ENCODE measurements around the gene ROR2. TPM values are rescaled to one million over a fixed set of nuclear protein-coding genes. Genes with fewer than 3 reads are reported as not detected.
"Not testable (repeated sequence)": the region's sequence is repeated elsewhere in the genome, so short reads cannot be mapped to it uniquely, and the experiment has no call there.

Gene ROR2
- total RNA-seq, 1 experiment from 2014 or later = 0.84 TPM

GRCh38 chr9:91517801-91518200 is 432.2 kb downstream of the ROR2 start:
- DNase-seq (ENCODE audit: unreplicated experiment) = no peak
- TF ChIP-seq CTCF (IDR thresholded peaks at IDR 0.05; ENCODE audit: unreplicated experiment) = no peak
- H3K27ac Mint-ChIP-seq (ENCODE audit: low read depth, unreplicated experiment) = no peak overlapping the region
- BruUV-seq (replicated peaks) = no TSS peak
- H3K4me3 Mint-ChIP-seq (ENCODE audit: unreplicated experiment) = no peak overlapping the region
- no peaks in the 10 kb centered on the region for H3K27me3 Mint-ChIP-seq (ENCODE audit: insufficient read depth, unreplicated experiment)
- ChIA-PET CTCF (no interaction called here), POLR2A (interaction anchor here (0.7 kb wide), 1 partner anchor 406 kb away, joined by 4 read pairs; no protein-coding TSS in a partner anchor)
- H3K36me3 Mint-ChIP-seq (ENCODE audit: insufficient read depth, unreplicated experiment) = no peaks in the 10 kb centered on the region
- H3K9me3 Mint-ChIP-seq (ENCODE audit: unreplicated experiment) = peaks cover 8% of the 10 kb centered on the region
- H3K4me1 Mint-ChIP-seq (ENCODE audit: insufficient read depth, unreplicated experiment) = no peaks in the 10 kb centered on the region
- intact Hi-C loops (cut with micrococcal nuclease) = no loop called here

GRCh38 chr9:91517332-91517731 is 432.7 kb downstream of the ROR2 start:
- BruUV-seq (replicated peaks); intact Hi-C loops (cut with micrococcal nuclease); H3K27ac Mint-ChIP-seq (ENCODE audit: low read depth, unreplicated experiment); H3K27me3 Mint-ChIP-seq (ENCODE audit: insufficient read depth, unreplicated experiment); POLR2A ChIA-PET; H3K36me3 Mint-ChIP-seq (ENCODE audit: insufficient read depth, unreplicated experiment); H3K4me3 Mint-ChIP-seq (ENCODE audit: unreplicated experiment); DNase-seq (ENCODE audit: unreplicated experiment); H3K4me1 Mint-ChIP-seq (ENCODE audit: insufficient read depth, unreplicated experiment); CTCF ChIA-PET; H3K9me3 Mint-ChIP-seq (ENCODE audit: unreplicated experiment): not testable (repeated sequence)

GRCh38 chr9:91516777-91517176 is 433.3 kb downstream of the ROR2 start:
- no peak for DNase-seq (ENCODE audit: unreplicated experiment)
- intact Hi-C loops (cut with micrococcal nuclease) = no loop called here
- Mint-ChIP-seq H3K36me3 (ENCODE audit: insufficient read depth, unreplicated experiment) (no peaks in the 10 kb centered on the region), H3K27me3 (ENCODE audit: insufficient read depth, unreplicated experiment) (no peaks in the 10 kb centered on the region), H3K4me1 (ENCODE audit: insufficient read depth, unreplicated experiment) (no peaks in the 10 kb centered on the region), H3K9me3 (ENCODE audit: unreplicated experiment) (peaks cover 9% of the 10 kb centered on the region), H3K4me3 (ENCODE audit: unreplicated experiment) (no peak overlapping the region), H3K27ac (ENCODE audit: low read depth, unreplicated experiment) (no peak overlapping the region)
- POLR2A ChIA-PET = no interaction called here
- no peak for TF ChIP-seq CTCF (IDR thresholded peaks at IDR 0.05; ENCODE audit: unreplicated experiment)
- BruUV-seq (replicated peaks) = no TSS peak
- CTCF ChIA-PET = no interaction called here

GRCh38 chr9:91516081-91516480 is 433.9 kb downstream of the ROR2 start:
- TF ChIP-seq CTCF (IDR thresholded peaks at IDR 0.05; ENCODE audit: unreplicated experiment) = no peak
- no TSS peak for BruUV-seq (replicated peaks)
- no peak for DNase-seq (ENCODE audit: unreplicated experiment)
- Mint-ChIP-seq H3K36me3 (ENCODE audit: insufficient read depth, unreplicated experiment) (no peaks in the 10 kb centered on the region), H3K27me3 (ENCODE audit: insufficient read depth, unreplicated experiment) (no peaks in the 10 kb centered on the region), H3K4me3 (ENCODE audit: unreplicated experiment) (no peak overlapping the region), H3K27ac (ENCODE audit: low read depth, unreplicated experiment) (no peak overlapping the region), H3K9me3 (ENCODE audit: unreplicated experiment) (peaks cover 15% of the 10 kb centered on the region), H3K4me1 (ENCODE audit: insufficient read depth, unreplicated experiment) (no peaks in the 10 kb centered on the region)
- CTCF ChIA-PET = no interaction called here
- POLR2A ChIA-PET = interaction anchor here (0.7 to 1.6 kb wide), 3 partner anchors 12 to 210 kb away, joined by 3 to 8 read pairs (median 4); no protein-coding TSS in a partner anchor
- intact Hi-C loops (cut with micrococcal nuclease) = no loop called here
